Liver (tissue), 9 donors: ENCODE data around the gene DNAJA2. TPM values are rescaled to one million over a fixed set of nuclear protein-coding genes. Genes with fewer than 3 reads are reported as not detected.

Experiments used
- DNase-seq: peaks from one replicate; pipeline ENCODE4 v3.0.0-alpha.2; 2017; ENCODE audit warnings: low spot score
- H3K27ac ChIP-seq, 2 donors: one replicate each; pipeline ENCODE4 v1.7.0; 2013; ENCODE audit warnings: inconsistent platforms in 2 of 2, low read length in 2 of 2, control low read depth in 1 of 2, low read depth in 1 of 2, mild to moderate bottlenecking in 1 of 2
- H3K27me3 ChIP-seq, 4 donors: one replicate each; pipeline versions ENCODE4 v1.6.1 to v1.7.0; 2013; ENCODE audit warnings: low read length in 3 of 4, inconsistent platforms in 1 of 4, mild to moderate bottlenecking in 1 of 4, moderate library complexity in 1 of 4; ENCODE audit not compliant: control insufficient read depth in 4 of 4, insufficient read depth in 4 of 4
- H3K36me3 ChIP-seq, 4 donors: one replicate each; pipeline versions ENCODE4 v1.6.1 to v1.7.0; 2013; ENCODE audit warnings: low read length in 3 of 4, mild to moderate bottlenecking in 3 of 4, low read depth in 1 of 4, moderate library complexity in 1 of 4; ENCODE audit not compliant: control insufficient read depth in 4 of 4, insufficient read depth in 3 of 4
- H3K4me1 ChIP-seq, 4 donors: one replicate each; pipeline versions ENCODE4 v1.6.1 to v1.7.0; 2013; ENCODE audit warnings: low read length in 3 of 4, mild to moderate bottlenecking in 3 of 4, moderate library complexity in 1 of 4; ENCODE audit not compliant: control insufficient read depth in 4 of 4, insufficient read depth in 4 of 4
- H3K4me3 ChIP-seq, 3 donors: one replicate each; pipeline versions ENCODE4 v1.6.1 to v1.7.0; 2013; ENCODE audit warnings: low read length in 3 of 3, control low read depth in 1 of 3, low read depth in 1 of 3, mild to moderate bottlenecking in 1 of 3
- H3K9ac ChIP-seq, 2 donors: one replicate each; pipeline ENCODE4 v1.7.0; 2013; ENCODE audit warnings: low read length in 2 of 2, mild to moderate bottlenecking in 2 of 2, moderate library complexity in 2 of 2, control low read depth in 1 of 2, low read depth in 1 of 2
- H3K9me3 ChIP-seq, 4 donors: one replicate each; pipeline versions ENCODE4 v1.6.1 to v1.7.0; 2013; ENCODE audit warnings: low read length in 3 of 4; ENCODE audit not compliant: control insufficient read depth in 4 of 4
- EGR1 ChIP-seq, 2 donors: IDR thresholded peaks; 2 replicates each; pipeline ENCODE4 v1.6.1; 2016 to 2018; ENCODE audit warnings: antibody characterized with exemption in 2 of 2, low read depth in 2 of 2
- FOXA1 ChIP-seq: IDR thresholded peaks from 2 replicates; pipeline ENCODE4 v1.6.1; 2016; ENCODE audit warnings: antibody characterized with exemption
- FOXA2 ChIP-seq: IDR thresholded peaks from 2 replicates; pipeline ENCODE4 v1.6.1; 2016; ENCODE audit warnings: antibody characterized with exemption
- GABPA ChIP-seq, 2 donors: IDR thresholded peaks in 1 of 2; conservative IDR thresholded peaks in 1 of 2; 2 replicates each; pipeline ENCODE4 v1.6.1; 2016; ENCODE audit warnings: antibody characterized with exemption in 2 of 2, mild to moderate bottlenecking in 1 of 2, moderate library complexity in 1 of 2
- HNF4A ChIP-seq, 2 donors: conservative IDR thresholded peaks; 2 replicates each; pipeline ENCODE4 v1.6.1; 2016; ENCODE audit warnings: antibody characterized with exemption in 2 of 2, mild to moderate bottlenecking in 2 of 2
- NR2F2 ChIP-seq: IDR thresholded peaks from 2 replicates; pipeline ENCODE4 v1.6.1; 2016; ENCODE audit warnings: antibody characterized with exemption
- RAD21 ChIP-seq, 2 donors: IDR thresholded peaks; 2 replicates each; pipeline ENCODE4 v1.6.1; 2016; ENCODE audit warnings: antibody characterized with exemption in 2 of 2, mild to moderate bottlenecking in 2 of 2
- REST ChIP-seq: IDR thresholded peaks from 2 replicates; pipeline ENCODE4 v1.6.1; 2016; ENCODE audit warnings: antibody characterized with exemption, mild to moderate bottlenecking
- RXRA ChIP-seq, 2 donors: IDR thresholded peaks; 2 replicates each; pipeline ENCODE4 v1.6.1; 2017 to 2018; ENCODE audit warnings: antibody characterized with exemption in 2 of 2, mild to moderate bottlenecking in 1 of 2
- SP1 ChIP-seq: IDR thresholded peaks from 2 replicates; pipeline ENCODE4 v1.6.1; 2018; ENCODE audit warnings: antibody characterized with exemption, mild to moderate bottlenecking
- TAF1 ChIP-seq: conservative IDR thresholded peaks from 2 replicates; pipeline ENCODE4 v1.6.1; 2016; ENCODE audit warnings: antibody characterized with exemption, mild to moderate bottlenecking
- YY1 ChIP-seq: IDR thresholded peaks from 2 replicates; pipeline ENCODE4 v1.6.1; 2016; ENCODE audit warnings: antibody characterized with exemption, mild to moderate bottlenecking
- WGBS: extraction: QIAGEN DNeasy Blood & Tissue Kit; methylation state at CpG from one replicate; pipeline ENCODE4 v1.1.7; 2013; 5-methylcytosine and 5-hydroxymethylcytosine counted together
- polyA plus RNA-seq, 2 donors: library from polyadenylated mRNA; stranded (reverse) in 1 of 2; unstranded in 1 of 2; fragments of 200-250 nt in 1 of 2; fragments of >200 nt in 1 of 2; fragmentation: Nextera tagmentation in 1 of 2; extraction: Ambion mirVana in 1 of 2; gene quantifications; one replicate each; pipeline versions ENCODE4 v1.2.1 to v1.2.3, GENCODE V29; 2013 to 2015
- total RNA-seq, 2 donors: library from RNA; depleted of rRNA; stranded (reverse); fragments of >200 nt; gene quantifications; one replicate each; pipeline ENCODE4 v1.2.3, GENCODE V29; 2014
- TF ChIP-seq, protein P1 (sequence below): IDR thresholded peaks from 2 replicates; pipeline ENCODE4 v1.6.1; 2016; ENCODE audit warnings: antibody characterized with exemption
- donor health status: healthy.
- donor health status: healthy.
- donor health status: healthy.
- donor health status: healthy.
- donor health status: healthy.

The DNAJA2 gene
- total and polyA plus RNA-seq, 4 donors = 22.7 to 32.8 (median 25.5) TPM

DNA sequence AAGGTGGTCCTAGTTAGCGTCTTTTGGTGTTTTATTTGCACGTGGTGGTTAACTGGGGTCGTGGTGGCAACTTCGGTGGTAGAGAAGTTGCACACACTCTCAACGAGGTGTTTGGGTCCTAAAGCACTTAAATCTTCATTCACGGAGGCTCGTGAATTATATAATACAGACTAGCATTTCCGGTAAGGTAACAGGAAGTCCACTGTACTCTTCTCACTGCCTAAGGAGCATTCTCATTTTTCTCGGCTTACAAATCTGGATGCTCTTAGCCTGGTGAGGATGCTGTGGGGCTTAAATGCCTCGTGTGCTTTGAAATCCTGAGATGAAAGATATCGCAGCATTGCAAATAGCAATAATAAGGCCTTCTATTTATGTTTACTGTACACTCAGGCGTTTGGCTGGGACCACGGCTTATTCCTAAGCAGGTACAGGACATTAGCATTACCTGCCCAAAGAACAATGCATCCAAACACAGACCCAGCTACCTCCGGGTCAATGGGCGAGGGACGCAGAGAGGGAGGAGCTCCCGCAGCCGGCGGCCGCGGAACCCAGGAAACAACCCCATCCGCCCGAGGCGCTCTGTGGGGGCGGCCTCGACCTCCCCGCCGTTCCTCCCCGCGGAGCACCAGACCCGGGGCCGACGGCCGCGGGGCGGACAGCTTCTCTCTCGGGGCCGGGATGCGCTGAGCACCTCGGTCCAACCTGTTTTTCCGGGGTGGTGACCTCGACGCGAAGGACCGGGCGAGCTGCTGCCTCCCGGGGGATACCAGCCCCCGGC, 856 bp downstream of the DNAJA2 start:
- Histone ChIP-seq H3K27me3 (no peaks in the 10 kb centered on the region), H3K9me3 (no peaks in the 10 kb centered on the region), H3K36me3 (peaks cover 3 to 17% (median 9%) of the 10 kb centered on the region in 4 donors), H3K4me1 (peaks cover 7 to 42% (median 16%) of the 10 kb centered on the region in 4 donors), H3K27ac (peak overlapping the region; percentile 65 to 99), H3K9ac (peak overlapping the region; percentile 89 to 96), H3K4me3 (peak overlapping the region; percentile 86 to 93 (median 92))
- TF ChIP-seq GABPA (IDR thresholded peaks at IDR 0.05 in 1 of 2, conservative IDR thresholded peaks at IDR 0.05 in 1 of 2) = peak; percentile 34 to 58
- no peak for TF ChIP-seq FOXA1
- TF ChIP-seq SP1 = no peak
- no peak for TF ChIP-seq FOXA2
- no peak for TF ChIP-seq TAF1
- 2% methylated on average over 48 of the region's 48 CpGs for WGBS
- DNase-seq = no peak

GRCh38 chr16:46971271-46971670, 2.2 kb downstream of the DNAJA2 start:
- no peak for DNase-seq
- Histone ChIP-seq H3K27me3 (no peaks in the 10 kb centered on the region), H3K9ac (no peak overlapping the region), H3K4me3 (no peak overlapping the region), H3K4me1 (peaks cover 7 to 36% (median 14%) of the 10 kb centered on the region in 4 donors), H3K36me3 (peaks cover 3 to 31% (median 18%) of the 10 kb centered on the region in 4 donors), H3K27ac (no peak overlapping the region), H3K9me3 (no peaks in the 10 kb centered on the region)
- 97% methylated on average over 7 of the region's 7 CpGs for WGBS
- TF ChIP-seq HNF4A (conservative IDR thresholded peaks at IDR 0.05) (no peak), EGR1 (IDR thresholded peaks at IDR 0.05; ENCODE audit: low read depth in 2 of 2) (no peak)
- TF ChIP-seq, protein P1, sequence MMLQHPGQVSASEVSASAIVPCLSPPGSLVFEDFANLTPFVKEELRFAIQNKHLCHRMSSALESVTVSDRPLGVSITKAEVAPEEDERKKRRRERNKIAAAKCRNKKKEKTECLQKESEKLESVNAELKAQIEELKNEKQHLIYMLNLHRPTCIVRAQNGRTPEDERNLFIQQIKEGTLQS = no peak

GRCh38 chr16:46970089-46970488, 3.4 kb downstream of the DNAJA2 start:
- WGBS = 65% methylated on average over 2 of the region's 2 CpGs
- H3K9me3 ChIP-seq = no peaks in the 10 kb centered on the region
- no peak for TF ChIP-seq TAF1
- peak; percentile 31 for TF ChIP-seq SP1
- peak; percentile 48 to 54 for TF ChIP-seq HNF4A (conservative IDR thresholded peaks at IDR 0.05)
- peak; percentile 62 for TF ChIP-seq YY1
- TF ChIP-seq RXRA (IDR thresholded peaks at IDR 0.05) = peak; percentile 74 to 82
- TF ChIP-seq RAD21 (IDR thresholded peaks at IDR 0.05) = peak; percentile 7 to 9
- no peak for TF ChIP-seq REST
- no peak for TF ChIP-seq NR2F2
- H3K4me1 ChIP-seq = peaks cover 7 to 32% (median 14%) of the 10 kb centered on the region in 4 donors
- DNase-seq = no peak
- H3K4me3 ChIP-seq = no peak overlapping the region
- no peak overlapping the region for H3K9ac ChIP-seq
- peaks cover 7 to 40% (median 29%) of the 10 kb centered on the region in 4 donors for H3K36me3 ChIP-seq
- H3K27ac ChIP-seq = peak overlapping the region; percentile 11 to 32
- no peaks in the 10 kb centered on the region for H3K27me3 ChIP-seq
